Measurements from ENCODE around the gene GP2. TPM values are rescaled to one million over a fixed set of nuclear protein-coding genes. Genes with fewer than 3 reads are reported as not detected.

The GP2 gene
- not detected in 5 replicates for total RNA-seq (2022; extraction: Qiagen RNA extraction; ENCODE audit: low read depth)

DNA sequence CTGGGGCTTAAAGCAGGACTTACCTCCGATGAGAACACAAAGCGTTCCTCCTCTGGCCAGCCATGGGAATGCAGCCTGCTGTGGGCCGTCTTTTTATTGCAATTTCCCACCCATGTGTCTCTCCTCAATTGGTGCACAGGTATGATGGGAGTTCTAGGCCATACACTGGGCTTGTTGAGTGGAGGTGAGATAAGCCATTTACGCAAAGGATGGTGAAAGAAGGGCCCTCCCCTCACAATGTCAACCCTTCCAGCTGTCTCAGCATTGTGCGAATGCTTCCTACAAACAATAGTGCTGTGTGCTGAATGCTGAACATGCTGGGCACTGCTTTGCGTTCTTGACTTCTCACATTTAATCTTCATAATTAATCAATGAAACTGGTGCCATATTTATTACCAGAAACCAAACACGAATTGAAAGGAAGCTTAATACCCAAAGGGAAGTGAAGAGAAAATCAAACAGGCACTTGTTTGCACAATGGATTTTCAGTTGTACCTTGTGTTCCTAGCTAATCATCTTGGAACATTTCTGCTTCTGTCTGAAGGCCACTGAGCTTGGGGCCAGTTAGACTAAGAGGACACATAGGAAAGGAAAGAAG, at the start of gene GP2:
Gene GP2, minus strand, starts transcription at position 70 of the 598 bp plus-strand sequence. CDS start 1,082 bp downstream, outside the sequence.

DNA sequence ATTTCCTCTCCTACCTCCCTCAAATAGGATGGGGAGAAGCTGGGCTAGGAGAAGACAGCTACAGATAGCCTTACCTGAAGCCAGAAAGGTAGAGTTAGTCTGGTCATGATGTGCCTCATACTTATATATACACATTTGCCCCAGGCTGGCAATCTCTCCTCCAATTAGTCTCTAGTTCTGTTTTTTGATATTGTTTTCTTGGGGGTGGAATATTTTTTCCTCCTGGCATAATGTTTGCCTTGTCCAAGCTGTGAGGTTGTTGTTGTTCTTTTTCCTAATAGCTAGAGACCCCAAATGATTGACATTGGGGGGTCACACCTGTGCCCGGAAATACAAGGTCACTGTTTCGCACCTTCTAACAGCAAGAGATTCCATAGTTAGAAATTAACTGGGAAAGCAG, 25.3 kb upstream of the GP2 start, which contains the start of gene UMOD:
Gene UMOD, minus strand, starts transcription at position 101 of the 400 bp plus-strand sequence. CDS start 1,978 bp downstream, outside the sequence.

Other genes with a start within 250 kb of the GP2 start
- gene UMOD, start 25.2 kb upstream of the GP2 start, total RNA-seq (2022; extraction: Qiagen RNA extraction; ENCODE audit: low read depth), result not detected in 5 replicates
- gene PDILT, start 77.2 kb upstream of the GP2 start, total RNA-seq (2022; extraction: Qiagen RNA extraction; ENCODE audit: low read depth), result not detected in 5 replicates
- not detected in 5 replicates for gene ACSM5, start 82.0 kb upstream of the GP2 start, total RNA-seq (2022; extraction: Qiagen RNA extraction; ENCODE audit: low read depth)
- gene ACSM2A, start 124.0 kb upstream of the GP2 start, total RNA-seq (2022; extraction: Qiagen RNA extraction; ENCODE audit: low read depth), result not detected in 5 replicates
- gene ACSM2B, start 248.9 kb upstream of the GP2 start, total RNA-seq (2022; extraction: Qiagen RNA extraction; ENCODE audit: low read depth), result not detected in 5 replicates

Data from A549 treated with ZK216348 at 1 μM for 4 hours (cell line).